HG02798 (cell line): Measurements from ENCODE around the gene TM6SF1.

Source experiments
- ATAC-seq: cut with Tn5 transposase; IDR thresholded peaks from one replicate; pipeline ENCODE4 v1.9.1; 2021; ENCODE audit warnings: mild to moderate bottlenecking; ENCODE audit not compliant: unreplicated experiment, poor library complexity

Gene TM6SF1

GRCh38 chr15:83087576-83087975 lies 19.9 kb upstream of the TM6SF1 start:
- ATAC-seq, result no peak

DNA sequence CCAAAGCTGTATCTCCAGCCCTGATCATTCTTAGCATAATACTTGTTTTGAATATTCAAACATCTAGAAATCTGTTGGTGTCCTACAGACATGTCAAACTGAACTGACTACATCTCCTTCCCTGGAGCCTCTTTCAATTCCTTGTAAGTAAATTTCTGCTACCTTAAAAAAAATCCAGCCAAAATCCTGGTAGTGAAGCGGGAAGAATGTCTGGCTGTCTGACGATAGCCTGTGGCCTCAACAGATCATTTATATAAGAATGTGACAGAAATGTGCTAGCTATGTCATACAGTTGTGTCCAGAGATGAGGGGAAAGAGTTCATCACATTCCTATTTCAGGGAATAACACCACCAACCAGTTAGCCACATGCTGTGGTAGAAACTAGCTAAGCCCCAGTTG lies 18.6 kb upstream of the TM6SF1 start:
- ATAC-seq, result no peak

DNA sequence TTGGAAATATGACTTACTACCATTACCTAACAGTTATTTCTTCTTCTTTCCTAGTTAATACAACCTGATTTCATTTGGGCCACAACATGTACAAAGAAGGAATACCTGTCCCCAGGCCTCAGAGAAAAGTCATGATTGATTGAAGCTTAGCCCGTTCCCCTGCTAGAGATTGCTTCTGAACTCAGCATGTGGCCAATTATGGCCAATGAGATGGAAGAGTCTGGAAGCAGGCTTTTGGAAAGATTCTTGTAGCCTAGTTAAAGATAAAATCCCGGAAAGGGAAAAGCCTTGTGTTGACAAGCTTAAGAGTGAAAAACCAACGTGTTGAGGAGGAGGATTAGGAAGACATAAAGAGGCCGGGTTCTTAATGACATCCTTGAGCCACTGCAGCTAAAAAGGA lies 17.0 kb upstream of the TM6SF1 start:
- ATAC-seq, result no peak

DNA sequence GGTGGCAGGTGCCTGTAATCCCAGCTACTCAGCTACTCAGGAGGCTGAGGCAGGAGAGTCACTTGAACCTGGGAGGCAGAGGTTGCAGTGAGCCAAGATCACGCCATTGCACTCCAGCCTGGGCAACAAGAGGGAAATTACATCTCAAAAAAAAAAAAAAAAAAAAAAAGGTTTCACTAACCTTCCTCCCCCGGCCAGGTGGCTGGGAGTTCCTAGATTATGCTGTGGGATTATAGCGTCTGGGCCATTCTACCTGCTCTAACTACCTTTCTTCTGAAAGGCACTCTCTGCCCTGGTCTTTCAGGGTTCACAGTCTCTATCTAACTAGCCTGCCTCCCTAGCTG lies 15.5 kb upstream of the TM6SF1 start:
- ATAC-seq, result peak; percentile 18

DNA sequence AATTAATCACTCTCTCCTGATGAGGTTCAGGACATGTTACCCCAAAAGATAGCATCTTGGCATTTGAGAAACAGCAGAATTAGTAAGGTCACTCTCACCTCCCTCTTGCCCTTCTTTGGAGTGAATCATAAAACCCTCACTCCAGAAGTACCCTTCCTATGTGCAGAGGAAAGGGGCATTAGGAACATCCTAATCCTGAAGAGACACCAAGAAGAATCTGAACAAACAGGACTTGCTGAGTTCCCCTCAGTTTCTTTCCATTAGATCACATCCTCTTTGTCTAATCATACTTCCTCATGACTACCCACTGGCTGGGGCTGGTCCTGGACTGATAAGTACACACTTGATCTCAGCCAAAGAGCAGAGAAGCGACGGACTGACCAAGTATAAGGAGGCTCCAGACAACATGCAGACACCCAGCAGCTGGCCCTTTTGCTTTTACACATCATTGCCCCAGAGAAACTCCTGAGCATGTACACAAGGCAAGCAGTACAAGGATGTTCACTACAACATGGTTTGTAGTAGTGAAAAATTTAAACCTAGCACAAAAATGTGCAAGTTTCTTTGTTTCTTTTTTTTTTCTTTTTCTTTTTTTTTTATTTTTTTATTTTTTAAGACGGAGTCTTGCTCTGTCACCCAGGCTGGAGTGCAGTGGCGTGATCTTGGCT lies 15.0 kb upstream of the TM6SF1 start:
- ATAC-seq, result peak; percentile 38

DNA sequence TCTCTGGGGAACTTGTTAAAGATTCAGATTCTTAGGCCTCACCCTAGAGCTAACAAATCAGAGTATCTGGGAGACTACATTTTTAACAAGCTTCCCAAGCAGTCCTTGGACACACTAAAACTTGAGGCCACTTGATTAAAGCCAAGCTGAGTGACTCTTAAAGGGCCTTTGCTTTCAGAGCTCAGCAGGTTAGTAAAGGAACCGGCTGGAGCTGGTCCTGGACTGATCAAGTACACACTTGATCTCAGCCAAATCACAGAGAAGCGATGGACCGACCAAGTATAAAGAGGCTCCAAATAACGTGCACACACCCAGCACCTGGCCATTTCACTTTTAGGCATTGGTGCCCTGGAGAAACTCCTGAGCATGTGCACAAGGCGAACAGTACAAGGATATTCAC lies 12.9 kb upstream of the TM6SF1 start:
- ATAC-seq, result no peak

GRCh38 chr15:83098079-83098478 lies 9.4 kb upstream of the TM6SF1 start:
- no peak for ATAC-seq

DNA sequence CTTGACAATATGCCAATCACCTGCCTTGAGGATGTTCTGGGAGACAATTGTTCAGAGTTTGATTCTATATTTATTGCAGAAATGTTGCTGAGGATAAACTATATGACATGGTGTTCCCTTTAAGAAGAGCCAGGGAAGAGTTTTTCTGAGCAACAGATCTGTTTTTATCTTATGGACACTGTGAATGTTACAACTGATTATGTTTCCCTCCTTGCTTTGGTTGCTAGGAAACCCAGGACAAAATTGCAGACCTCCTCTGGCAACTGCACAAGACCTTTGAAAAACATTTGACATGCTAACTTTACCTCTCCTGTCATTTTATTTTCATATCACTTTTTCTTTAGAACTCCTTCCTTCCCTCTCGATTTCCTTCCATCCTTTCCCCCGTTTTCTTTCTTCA lies 8.2 kb upstream of the TM6SF1 start:
- no peak for ATAC-seq

DNA sequence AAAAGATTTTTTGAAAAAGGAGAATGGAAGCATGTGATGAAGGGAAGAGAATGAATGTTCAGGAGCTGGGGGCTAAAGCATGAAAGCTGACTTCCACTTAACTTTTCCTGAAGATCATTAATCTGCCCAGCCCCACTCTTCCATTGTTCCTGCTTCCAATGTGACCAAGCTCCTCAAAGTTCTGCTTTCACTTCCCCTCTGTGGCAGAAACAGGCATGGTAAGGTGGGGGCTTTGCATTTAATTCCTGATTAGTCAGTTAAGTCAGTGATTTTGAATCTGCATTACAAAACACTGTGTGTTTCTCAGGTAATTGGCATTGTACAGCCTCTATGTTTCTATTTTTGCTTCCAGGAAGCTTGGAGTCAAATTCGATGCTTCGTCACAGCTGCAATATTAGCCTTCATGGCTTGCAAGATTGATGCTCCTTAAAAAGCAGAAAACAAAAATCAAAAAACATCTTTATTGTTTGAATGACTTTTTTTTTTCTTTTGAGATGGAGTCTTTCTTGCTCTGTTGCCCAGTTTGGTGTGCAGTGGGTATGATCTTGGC lies 7.3 kb upstream of the TM6SF1 start:
- ATAC-seq, result no peak

GRCh38 chr15:83102346-83102745 lies 5.1 kb upstream of the TM6SF1 start:
- ATAC-seq, result no peak

- no peak for ATAC-seq
Observed at GRCh38 chr15:83104141-83104540, 3.3 kb upstream of the TM6SF1 start.

GRCh38 chr15:83105440-83105839 lies 2.0 kb upstream of the TM6SF1 start:
- ATAC-seq, result no peak

DNA sequence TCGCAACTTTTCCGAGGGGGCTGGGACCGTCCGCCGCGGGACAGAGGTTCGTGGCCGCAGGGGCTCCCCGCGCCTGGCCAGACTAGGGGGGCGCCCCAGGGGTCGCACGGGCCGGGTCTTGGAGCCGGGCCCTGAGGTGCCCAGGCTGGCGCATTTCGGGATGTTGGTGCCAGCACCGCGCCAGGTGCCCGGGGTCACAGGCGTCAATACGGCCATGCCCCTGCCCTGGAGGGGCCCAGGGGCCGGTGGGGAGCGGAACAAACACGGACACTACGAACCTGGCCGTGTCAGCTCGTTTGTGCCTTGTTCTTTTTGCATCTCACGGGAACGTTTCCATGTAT lies 366 bp downstream of the TM6SF1 start:
- ATAC-seq, result no peak

DNA sequence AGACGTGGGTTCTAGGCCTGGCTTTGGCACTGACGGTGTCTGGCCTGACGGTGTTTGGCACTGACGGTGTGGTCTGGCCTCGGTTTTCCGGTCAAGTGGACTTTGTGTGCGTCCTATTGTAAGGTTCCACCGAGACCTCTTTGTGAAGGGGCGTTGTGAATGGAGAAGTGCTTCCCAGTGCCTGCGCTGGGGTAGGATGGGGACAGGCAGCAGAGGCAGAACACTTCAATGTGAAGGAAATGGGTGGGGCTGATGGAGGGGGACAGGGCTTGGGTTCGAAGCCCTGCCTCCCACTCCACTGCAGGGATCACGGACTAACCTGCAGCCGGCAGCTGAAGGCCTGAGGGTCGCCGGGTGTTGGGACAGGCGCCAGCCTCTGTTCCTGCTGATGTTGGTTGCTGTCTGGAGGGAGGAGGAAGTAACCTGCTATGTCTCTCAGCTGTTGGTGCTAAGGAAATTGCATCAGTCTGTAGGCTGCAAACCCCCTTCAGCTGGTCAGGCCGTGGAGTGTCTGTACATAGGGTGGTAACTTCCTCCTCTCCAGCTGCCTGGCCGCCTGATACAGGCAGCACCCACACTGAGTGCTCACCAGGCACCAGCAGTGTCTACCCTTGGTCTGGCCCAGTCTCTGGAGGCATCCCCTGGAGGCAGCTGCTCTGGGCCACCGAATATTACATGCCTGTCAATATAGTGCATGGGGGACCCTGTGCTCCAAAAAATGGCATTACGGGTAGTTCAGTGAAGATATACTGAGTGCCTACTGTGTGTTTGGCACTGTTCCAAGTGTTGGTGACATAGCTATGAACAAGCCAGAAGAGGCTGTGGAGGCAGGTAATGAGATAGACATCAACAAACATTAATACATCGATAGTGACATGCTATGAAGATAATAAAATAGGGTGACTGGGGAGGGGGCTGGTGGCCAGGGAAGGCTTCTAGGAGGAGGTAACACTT lies 1.1 kb downstream of the TM6SF1 start:
- ATAC-seq, result peak; percentile 41

DNA sequence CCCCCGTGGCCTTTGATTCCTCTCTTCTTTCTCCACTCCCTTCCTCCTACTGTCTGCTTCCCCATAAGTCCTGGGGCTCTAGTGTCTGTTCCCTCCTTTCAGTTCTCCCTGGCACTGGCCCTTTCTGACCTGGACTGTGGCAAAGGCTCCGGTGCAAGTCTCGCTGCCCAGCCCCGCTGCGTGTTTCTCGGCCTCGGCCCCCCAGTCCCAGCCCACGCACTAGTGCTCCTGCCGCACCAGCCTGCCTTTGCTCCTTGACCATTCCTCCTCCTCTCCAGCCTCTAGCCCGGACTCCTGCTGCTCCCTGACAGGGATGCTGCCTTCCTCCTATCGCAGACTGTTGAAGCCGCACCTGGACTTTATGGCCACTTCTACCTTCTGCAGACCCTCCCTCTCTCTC lies 2.1 kb downstream of the TM6SF1 start:
- no peak for ATAC-seq

GRCh38 chr15:83110381-83110780 lies 2.9 kb downstream of the TM6SF1 start:
- ATAC-seq, result no peak

- no peak for ATAC-seq
Observed at GRCh38 chr15:83111149-83111548, 3.7 kb downstream of the TM6SF1 start.

GRCh38 chr15:83112233-83112955 lies 4.9 kb downstream of the TM6SF1 start:
- ATAC-seq, result no peak

- no peak for ATAC-seq
Observed at GRCh38 chr15:83112956-83113299, 5.5 kb downstream of the TM6SF1 start.

GRCh38 chr15:83113881-83114674 lies 6.6 kb downstream of the TM6SF1 start:
- ATAC-seq, result no peak
